NCI-H345 treated with DMSO at 0.1 percent for 48 hours (cell line): ENCODE data around the gene PCDH9.

Source experiments
- DNase-seq: peaks from one replicate; lab custom pipeline; 2025; ENCODE audit not compliant: unreplicated experiment; lab: John Stamatoyannopoulos, UW

Gene PCDH9

GRCh38 chr13:66358564-66358963 lies 871.6 kb downstream of the PCDH9 start:
- DNase-seq = no peak

DNA sequence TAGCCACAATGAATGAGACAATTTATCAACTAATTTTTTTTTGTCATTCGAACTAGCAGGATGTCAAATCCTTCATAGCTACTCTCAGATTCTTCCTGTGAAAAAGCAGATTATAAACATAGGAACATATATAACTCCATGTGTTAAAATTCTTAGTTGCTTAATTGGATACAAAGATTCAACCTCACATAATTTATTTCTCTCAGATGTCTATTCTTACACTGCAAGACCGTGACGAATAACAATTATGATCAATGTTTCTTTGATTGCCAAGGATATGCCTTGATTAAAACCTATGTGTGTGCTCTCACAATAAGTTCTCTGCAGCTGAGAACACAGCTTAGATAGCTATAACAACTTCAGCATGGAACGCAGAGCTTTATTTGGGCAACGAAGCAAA lies 872.7 kb downstream of the PCDH9 start:
- DNase-seq = no peak

DNA sequence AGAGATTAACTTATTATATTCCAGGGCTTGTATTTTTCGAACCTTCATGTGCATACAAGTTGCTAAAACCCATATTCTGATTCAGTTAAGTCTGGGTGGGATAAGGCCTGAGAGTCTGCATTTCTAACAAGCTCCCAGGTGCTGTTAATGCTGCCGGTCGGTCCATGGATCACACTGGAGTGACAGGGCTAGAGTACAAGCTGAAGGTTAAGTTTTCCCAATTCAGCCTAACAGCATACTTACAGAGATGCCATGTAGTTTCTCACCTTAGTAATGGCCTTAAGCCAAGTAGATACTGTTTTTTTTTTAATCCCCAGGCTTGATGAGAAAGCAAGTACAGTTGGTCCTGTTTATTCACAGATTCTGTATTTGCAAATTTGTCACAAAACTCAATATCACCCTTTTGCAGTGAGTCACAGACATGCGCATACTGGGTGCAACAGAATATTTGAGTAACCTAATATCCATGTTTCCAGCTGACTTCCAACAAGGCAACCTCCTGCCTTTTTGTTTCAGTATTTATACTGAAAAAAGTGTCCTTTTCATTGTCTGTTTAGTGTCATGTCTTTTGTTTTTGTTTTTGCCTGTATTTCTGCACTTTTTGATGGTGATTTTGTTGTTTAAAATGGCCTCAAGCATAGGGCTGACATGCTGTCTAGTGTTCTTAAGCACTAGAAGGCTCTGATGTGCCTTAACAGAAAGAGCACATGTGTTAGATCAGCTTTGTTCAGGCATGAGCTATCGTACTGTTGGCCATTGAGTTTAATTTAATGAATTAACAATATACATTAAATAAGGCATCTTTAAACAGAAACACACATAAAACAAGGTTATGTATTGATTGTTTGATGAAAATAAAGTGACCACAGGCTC lies 875.0 kb downstream of the PCDH9 start:
- DNase-seq = no peak

GRCh38 chr13:66353664-66354063 lies 876.5 kb downstream of the PCDH9 start:
- DNase-seq = no peak

DNA sequence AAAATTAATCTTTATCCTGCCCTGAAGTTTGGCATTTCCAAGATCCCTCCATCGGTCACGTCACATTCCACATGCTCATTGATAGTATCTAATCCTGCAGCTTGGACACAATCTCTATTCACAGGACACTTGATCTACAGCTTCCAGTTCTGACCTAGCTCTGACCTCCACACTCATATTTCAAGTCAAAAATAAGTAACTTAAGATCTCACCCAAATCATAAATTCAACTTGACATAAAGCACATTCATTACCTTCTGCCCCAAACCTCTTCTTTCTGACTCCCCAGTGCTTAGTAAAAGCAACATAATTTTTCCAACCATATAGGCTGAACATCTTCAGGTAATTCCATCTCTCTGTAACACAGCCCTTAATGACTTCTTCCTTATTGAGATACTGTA lies 880.2 kb downstream of the PCDH9 start:
- no peak for DNase-seq

DNA sequence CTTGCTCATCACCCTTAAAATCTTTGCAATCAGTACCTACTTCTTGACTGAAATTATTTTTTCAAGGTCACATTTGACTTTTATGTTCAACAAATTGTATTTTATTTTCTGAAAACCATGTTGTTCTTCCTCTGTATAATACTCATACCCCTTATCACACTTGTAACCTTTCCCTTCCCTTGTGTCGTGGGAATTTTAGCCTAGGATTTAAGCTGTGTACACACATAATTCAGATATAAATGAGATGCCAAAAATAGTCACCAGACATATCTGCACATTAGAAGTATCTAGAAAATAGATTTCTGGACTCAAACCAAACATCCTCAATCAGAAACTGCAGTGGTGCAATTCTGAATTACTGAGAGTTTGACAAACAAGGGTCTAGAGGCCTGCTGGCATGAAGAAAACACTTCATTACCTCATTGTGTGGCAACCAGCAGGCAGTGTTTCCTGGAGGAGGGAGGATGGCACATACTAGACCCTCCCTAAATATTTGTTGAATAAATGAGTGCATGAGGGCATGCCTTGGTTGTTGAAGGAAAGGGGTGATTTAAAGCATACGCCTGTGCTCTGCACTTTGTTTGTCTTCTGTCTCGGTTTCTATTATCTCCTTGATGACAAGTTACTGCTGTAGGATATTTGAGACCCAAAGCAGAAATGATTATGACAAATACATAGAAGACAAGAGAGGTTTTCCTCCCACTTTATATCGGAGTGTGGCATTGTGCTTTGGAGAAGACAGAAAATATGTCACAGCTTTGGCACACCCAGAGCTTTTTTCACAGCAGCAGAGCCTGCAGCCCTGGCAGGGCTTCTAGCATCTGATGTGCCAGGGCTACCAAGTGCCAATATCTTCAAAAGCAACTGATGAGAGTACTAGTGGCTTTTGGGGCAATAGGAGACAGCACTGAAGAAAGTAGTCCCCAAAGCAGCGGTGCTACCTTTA lies 881.1 kb downstream of the PCDH9 start:
- peak; percentile 79 for DNase-seq

GRCh38 chr13:66347486-66348117 lies 882.5 kb downstream of the PCDH9 start:
- no peak for DNase-seq

DNA sequence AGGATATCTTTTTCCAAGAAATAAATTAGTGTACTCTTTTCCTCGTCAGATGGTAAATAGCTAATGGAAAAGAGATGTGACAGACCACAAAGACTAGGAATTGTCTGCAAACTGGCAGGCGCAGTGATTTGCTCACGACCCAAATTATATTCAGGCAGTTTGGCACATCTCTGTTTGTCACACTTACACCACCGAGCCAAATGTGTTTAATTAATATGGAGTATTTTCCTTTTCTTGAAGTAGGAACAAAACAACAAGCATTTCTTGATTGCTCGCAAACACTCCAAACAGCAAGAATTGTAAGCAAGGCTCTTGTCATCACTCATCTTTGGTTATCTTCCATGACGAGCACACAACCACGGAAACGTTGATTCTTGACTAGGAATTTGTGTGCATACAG lies 884.2 kb downstream of the PCDH9 start:
- DNase-seq = no peak

DNA sequence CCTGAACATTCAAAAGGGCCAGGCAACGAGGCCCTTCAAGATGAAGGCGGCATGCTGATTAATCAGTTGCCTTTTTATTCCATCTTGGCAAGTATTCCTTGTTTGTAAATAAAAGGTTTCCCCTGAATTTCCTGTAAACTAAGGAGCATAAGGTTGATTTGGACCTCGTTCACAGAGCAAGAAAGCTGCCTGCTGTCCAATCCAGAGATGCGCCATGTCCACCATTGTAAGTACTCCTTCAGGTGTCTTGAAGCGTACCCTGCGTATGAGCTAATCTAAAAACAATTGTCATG lies 884.7 kb downstream of the PCDH9 start:
- no peak for DNase-seq

- DNase-seq = no peak
These were observed 885.2 kb downstream of the PCDH9 start for GRCh38 chr13:66344805-66345517.

DNA sequence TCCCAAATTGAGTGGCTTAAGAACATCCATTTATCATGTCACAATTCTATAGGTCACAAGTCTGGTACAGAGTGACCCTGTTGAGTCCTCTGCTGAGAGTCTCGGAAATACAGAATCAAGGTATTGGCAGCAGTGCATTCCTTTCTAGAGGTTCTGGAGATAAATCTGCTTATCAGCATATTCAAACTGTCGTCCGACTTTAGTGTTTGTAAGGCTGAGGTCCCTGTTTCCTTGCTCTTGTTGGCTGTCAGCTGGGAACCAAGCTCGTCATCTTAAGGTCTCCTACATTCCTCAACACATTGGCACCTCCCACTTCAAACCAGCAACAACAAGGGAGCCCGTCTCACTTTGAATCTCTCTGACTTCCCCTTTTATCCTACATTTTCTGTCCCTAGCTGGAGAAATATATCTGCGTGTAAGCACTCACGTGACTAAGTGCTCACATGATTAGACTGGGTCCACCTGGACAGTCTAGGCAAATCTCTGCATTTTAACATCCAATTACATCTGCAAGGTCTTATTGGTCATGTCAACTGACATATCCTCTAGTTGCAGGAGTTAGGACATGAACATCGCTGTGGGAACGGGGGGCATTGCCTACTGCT lies 886.8 kb downstream of the PCDH9 start:
- DNase-seq = no peak

- no peak for DNase-seq
These were observed 888.3 kb downstream of the PCDH9 start for GRCh38 chr13:66341635-66342377.

DNA sequence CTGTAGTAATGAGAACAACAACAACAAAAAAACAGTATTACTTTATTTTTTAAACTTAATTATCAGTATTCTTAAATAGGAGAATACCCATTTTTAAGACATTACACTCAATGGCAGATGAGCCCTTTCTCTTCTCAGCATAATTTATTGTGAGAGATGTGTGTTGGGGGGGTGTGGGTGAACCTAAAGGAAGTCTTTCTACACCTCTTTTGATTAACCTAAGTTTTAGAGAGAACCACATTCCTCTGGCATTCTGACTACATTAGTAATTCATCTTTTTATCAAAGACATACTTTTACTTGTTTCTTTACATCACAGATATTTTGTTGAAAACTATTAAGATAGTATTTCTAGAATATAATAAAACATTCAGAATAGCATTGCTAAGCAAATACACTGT lies 890.9 kb downstream of the PCDH9 start:
- no peak for DNase-seq

- DNase-seq = no peak
These were observed 891.6 kb downstream of the PCDH9 start for GRCh38 chr13:66338542-66338941.

DNA sequence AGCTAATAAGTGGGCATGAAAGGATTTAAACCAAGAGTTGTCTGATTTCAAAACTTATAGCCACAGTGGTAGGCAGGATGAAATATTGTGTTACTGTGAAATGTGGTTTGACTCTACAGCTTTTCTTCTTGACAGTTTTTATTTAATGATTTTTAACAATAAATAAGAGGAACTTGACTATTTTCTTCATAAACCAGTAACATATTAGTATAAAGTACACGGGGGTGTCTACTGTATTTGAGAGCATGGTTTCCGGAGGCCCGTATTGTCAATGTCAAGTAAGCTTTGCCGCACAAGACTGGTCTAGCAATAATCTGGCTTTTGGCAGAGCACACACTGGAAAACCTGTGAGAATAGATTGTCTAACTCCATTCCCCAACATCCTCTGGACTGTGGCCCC lies 894.5 kb downstream of the PCDH9 start:
- DNase-seq = no peak

GRCh38 chr13:66329988-66330451 lies 900.1 kb downstream of the PCDH9 start:
- DNase-seq = peak; percentile 64

DNA sequence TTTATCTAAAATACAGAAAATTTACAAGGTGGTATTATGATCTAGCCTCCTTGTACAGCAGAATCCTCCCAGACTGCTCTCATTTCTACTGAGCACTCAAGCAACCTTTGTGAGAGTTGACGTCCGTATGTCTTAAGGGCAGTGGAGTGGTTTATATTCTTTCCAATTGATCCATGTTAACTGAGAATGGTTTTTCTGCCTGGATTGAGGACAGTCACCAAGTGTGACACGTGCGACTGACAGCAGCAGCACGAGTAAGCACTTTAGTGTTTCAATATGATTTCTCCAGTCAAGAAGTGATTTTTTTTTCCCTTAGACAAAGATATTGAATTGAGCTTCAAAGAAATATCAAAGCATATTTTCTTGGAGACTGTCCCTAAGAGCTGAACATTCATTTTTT lies 901.7 kb downstream of the PCDH9 start:
- no peak for DNase-seq

DNA sequence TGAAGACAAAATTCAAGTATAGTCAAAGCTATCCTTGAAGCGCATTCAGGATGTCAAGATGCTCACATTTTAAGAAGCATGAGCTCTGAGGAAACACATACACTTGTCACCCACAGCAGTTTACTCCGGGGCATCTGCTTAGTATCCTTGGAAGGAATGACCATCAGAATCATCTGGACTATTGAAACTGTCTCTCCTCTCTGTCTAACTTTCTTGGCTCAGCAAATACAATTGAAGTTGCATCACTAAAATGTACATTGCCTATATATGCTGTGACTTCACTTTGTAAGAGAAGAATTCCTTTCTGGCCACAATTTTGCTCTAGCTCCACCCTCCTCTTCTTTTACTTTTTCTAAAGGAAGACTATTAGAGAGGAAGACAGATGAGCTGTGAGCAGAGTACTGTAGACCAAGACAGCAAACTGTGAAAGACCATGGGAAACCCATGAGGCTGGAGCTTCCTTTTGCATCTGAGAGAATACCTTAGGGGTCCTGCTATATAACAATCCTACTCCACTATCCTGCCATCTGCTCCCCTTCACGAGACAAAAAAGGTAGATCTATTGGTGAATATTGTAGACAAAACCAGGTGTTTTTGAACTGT lies 906.3 kb downstream of the PCDH9 start:
- DNase-seq = no peak

DNA sequence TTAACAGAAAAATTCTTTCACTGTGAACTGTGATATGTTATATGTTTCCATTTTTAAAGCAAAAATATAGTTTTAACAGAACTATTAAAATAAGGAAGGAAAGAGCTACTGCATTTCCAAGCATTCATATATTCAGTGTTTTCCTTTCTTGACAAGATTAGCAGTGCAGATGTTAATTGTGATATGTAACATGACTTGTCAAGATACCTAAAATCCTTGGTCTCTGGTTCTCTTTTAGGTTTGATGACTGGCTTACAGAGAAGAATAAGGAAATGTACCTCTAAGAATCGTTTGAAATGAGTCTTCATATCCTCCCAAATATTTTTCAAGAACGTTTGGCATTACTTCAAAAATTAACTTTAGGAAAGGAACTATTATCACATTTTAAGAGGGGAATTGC lies 907.2 kb downstream of the PCDH9 start:
- DNase-seq = no peak
